Heart left ventricle (tissue), 16 donors: ENCODE results near the gene TTLL10. TPM values are rescaled to one million over a fixed set of nuclear protein-coding genes. Genes with fewer than 3 reads are reported as not detected.
A peak's percentile ranks its signal among the peaks of the same experiment; 100 is the strongest.

ENCODE experiments used
- ATAC-seq, 4 donors: fragments of 200-7000 bp; cut with Tn5 transposase; one replicate each; pipeline ENCODE4 v1.9.1; 2020 to 2022; ENCODE audit warnings: moderate library complexity in 4 of 4, mild to moderate bottlenecking in 3 of 4, moderate number of reproducible peaks in 1 of 4
- DNase-seq, 5 donors: peaks; one replicate each; pipeline ENCODE4 v3.0.0-alpha.2; 2020
- H3K27ac ChIP-seq, 12 donors: fragments of 200-600 bp; sonication (generic) in 4 of 12; one replicate each; pipeline versions ENCODE4 v1.5.0 to v1.8.0; 2016 to 2022; ENCODE audit warnings: mild to moderate bottlenecking in 2 of 12
- H3K27me3 ChIP-seq, 9 donors: fragments of 200-600 bp; sonication (generic) in 2 of 9; one replicate each; pipeline versions ENCODE4 v1.5.1 to v1.8.0; 2016 to 2022; ENCODE audit warnings: mild to moderate bottlenecking in 3 of 9
- H3K36me3 ChIP-seq, 9 donors: fragments of 200-600 bp; sonication (generic) in 2 of 9; one replicate each; pipeline versions ENCODE4 v1.5.0 to v1.8.0; 2018 to 2022; ENCODE audit warnings: mild to moderate bottlenecking in 2 of 9
- H3K4me1 ChIP-seq, 12 donors: fragments of 200-600 bp; sonication (generic) in 4 of 12; one replicate each; pipeline versions ENCODE4 v1.5.0 to v1.8.0; 2016 to 2022; ENCODE audit warnings: mild to moderate bottlenecking in 3 of 12
- H3K4me3 ChIP-seq, 12 donors: fragments of 200-600 bp; sonication (generic) in 4 of 12; one replicate each; pipeline versions ENCODE4 v1.5.0 to v1.8.0; 2017 to 2022; ENCODE audit warnings: mild to moderate bottlenecking in 9 of 12, moderate library complexity in 4 of 12
- H3K9me3 ChIP-seq, 12 donors: fragments of 200-600 bp; sonication (generic) in 4 of 12; one replicate each; pipeline versions ENCODE4 v1.5.0 to v1.8.0; 2016 to 2022; ENCODE audit warnings: mild to moderate bottlenecking in 1 of 12
- CTCF ChIP-seq, 12 donors: fragments of 200-600 bp; sonication (generic) in 4 of 12; IDR thresholded peaks; one replicate each; pipeline versions ENCODE4 v1.5.0 to v1.8.0; 2018 to 2022; ENCODE audit warnings: antibody characterized with exemption in 12 of 12, mild to moderate bottlenecking in 5 of 12
- POLR2A ChIP-seq, 2 donors: fragments of 450-650 bp; IDR thresholded peaks; one replicate each; pipeline ENCODE4 v1.6.1; 2017; ENCODE audit warnings: antibody characterized with exemption in 2 of 2, mild to moderate bottlenecking in 2 of 2, moderate library complexity in 2 of 2
- WGBS, 4 donors: extraction: QIAGEN DNeasy Blood & Tissue Kit in 2 of 4; methylation state at CpG; one replicate each; pipeline versions ENCODE4 v1.1.5 to v1.1.7; 2013 to 2018; 5-methylcytosine and 5-hydroxymethylcytosine counted together
- intact Hi-C, 10 donors: fragments of 100-400 bp; cut with DNase I; formaldehyde crosslinking; loops; one replicate each; pipeline versions ENCODE4 v1.11.1 to v1.14.2; 2022
- polyA plus RNA-seq, 2 donors: library from polyadenylated mRNA; stranded (reverse); fragments of 200-250 nt; gene quantifications; one replicate each; pipeline ENCODE4 v1.2.3, GENCODE V29; 2013
- total RNA-seq, 9 donors: library from RNA; depleted of rRNA in 2 of 9; stranded (reverse); fragments of >200 nt in 2 of 9; fragmentation: NEBNext Ultra II Directional in 3 of 9; extraction: Animal tissue kit (Norgen Biotek cat#: 25700) in 3 of 9; gene quantifications; one replicate each; pipeline versions ENCODE4 v1.1.0 to v1.2.4, GENCODE V29; 2016 to 2023
- donor health status: ischemic (EF 13 %, LVEDD 7.1; RV severe dilation, severe dysfunction).
- donor health status: healthy with polysubstance abuse.
- donor health status: DM: no; HTN: yes; CAD: no.
- donor health status: DM: no; HTN: no; CAD: no.
- donor health status: ischemic (EF 25% LVEDD 6.9; RV normal size, moderate dysfunction).
- donor health status: ischemic (EF 25% LVEDD 5.7; RV mildly dilated, moderate dysfunction).
- donor health status: healthy.
- donor health status: DM: yes; HTN: yes; CAD: no.
- donor health status: ischemic (EF 35%, LVEDD 5.7; RV mildly dilated, moderate dysfunction).
- donor health status: nonischemic (EF 11% LVEDD 7.7; RV severe dilation, severe dysfunction).
- donor health status: DM: yes; HTN: yes; CAD: no.
- donor health status: PGD.
- donor health status: ischemic (EF 29% LVEDD 5.4; RV normal size, mild dysfunction).
- donor health status: nonischemic (EF 23%, LVEDD 6.1; RV moderate dilation, normal function).

TTLL10 gene
- total and polyA plus RNA-seq, 11 donors, result 0.03 to 0.53 (median 0.21) TPM; not detected in 4

DNA sequence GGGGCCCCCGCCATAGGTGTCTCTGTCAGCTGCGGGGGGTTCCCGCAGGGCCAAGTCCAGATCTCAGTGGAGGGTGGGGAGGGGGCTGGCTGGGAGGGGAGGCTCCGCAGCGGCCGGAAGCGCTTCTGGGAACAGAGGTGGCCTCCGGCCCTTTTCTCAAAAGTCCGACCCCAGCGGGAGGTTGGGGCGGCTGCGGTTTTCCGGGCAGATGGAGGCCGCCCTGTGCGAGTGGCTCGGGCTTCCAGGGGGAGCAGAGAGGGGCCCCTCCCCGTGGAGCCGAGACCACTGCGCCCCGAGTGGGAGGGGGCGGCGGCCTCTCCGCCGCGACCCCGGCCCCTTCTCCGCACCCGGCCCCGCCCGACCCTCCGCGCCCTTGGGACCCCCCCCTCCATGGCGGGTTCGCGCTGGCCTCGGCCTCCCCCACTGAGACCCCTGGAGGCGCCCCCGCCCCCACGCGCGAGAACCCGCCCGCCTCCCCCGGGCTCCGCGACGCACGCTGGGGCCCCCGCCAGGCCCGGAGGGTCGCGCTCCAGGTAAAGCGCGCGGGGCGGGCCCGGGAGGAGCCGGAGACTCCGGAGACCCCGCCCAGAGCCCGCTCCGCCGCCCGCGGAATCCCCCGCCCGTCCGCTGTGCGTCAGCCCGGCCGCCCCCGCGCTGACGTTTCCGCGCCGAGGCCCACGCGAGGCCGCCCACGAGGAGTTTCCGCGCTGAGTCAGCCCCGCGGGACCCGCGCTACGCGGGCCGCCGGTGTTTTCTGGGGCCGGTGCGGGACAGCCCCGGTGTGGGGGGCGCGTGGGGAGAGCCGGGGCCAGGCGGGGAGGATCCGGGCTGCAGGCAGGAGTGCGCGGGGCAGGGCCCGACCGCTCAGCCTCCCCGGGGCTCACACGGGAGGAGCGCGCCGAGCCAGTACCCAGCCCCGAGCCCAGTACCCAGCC, 27.5 kb downstream of the TTLL10 start:
- DNase-seq (peak; percentile 59 to 85 (median 75)), ATAC-seq (peak in 3 of 4 donors; percentile 35 to 76 (median 67))
- 1 to 5% (median 2%) methylated on average over 12 to 109 of the region's 109 CpGs for WGBS, 4 donors
- Histone ChIP-seq H3K27ac (peak overlapping the region in 5 of 12 donors; percentile 51 to 71 (median 64)), H3K4me1 (peaks cover 0 to 18% (median 11%) of the 10 kb centered on the region in 12 donors), H3K36me3 (no peaks in the 10 kb centered on the region), H3K4me3 (peak overlapping the region; percentile 26 to 62 (median 52)), H3K9me3 (no peaks in the 10 kb centered on the region), H3K27me3 (peaks cover 0 to 44% (median 11%) of the 10 kb centered on the region in 9 donors)
- no peak for TF ChIP-seq CTCF (IDR thresholded peaks at IDR 0.05)
- TF ChIP-seq POLR2A (IDR thresholded peaks at IDR 0.05), result no peak
- intact Hi-C loops, result loop anchor here in 1 of 10 donors (5.0 kb wide), 1 partner anchor 39 kb away; no protein-coding TSS in a partner anchor

- intact Hi-C loops, result loop anchor here in 1 of 10 donors (5.0 kb wide), 1 partner anchor 41 kb away; no protein-coding TSS in a partner anchor
- no peak for TF ChIP-seq POLR2A (IDR thresholded peaks at IDR 0.05)
- no peak for TF ChIP-seq CTCF (IDR thresholded peaks at IDR 0.05)
- peak in 4 of 5 donors; percentile 10 to 53 (median 16) for DNase-seq
- no peaks in the 10 kb centered on the region for H3K36me3 ChIP-seq
- H3K9me3 ChIP-seq, result no peaks in the 10 kb centered on the region
- H3K27ac ChIP-seq, result no peak overlapping the region
- H3K4me1 ChIP-seq, result peaks cover 0 to 35% (median 15%) of the 10 kb centered on the region in 12 donors
- WGBS, 4 donors, result 70 to 83% (median 74%) methylated on average over 9 to 27 of the region's 27 CpGs
- no peak overlapping the region for H3K4me3 ChIP-seq
- ATAC-seq, result no peak
- H3K27me3 ChIP-seq, result peaks cover 8 to 62% (median 23%) of the 10 kb centered on the region in 9 donors
Observed at GRCh38 chr1:1202831-1203560, 29.3 kb downstream of the TTLL10 start.

- H3K36me3 ChIP-seq, result no peaks in the 10 kb centered on the region
- H3K9me3 ChIP-seq, result no peaks in the 10 kb centered on the region
- H3K27ac ChIP-seq, result no peak overlapping the region
- H3K4me3 ChIP-seq, result no peak overlapping the region
- H3K27me3 ChIP-seq, result peaks cover 8 to 64% (median 23%) of the 10 kb centered on the region in 9 donors
- ATAC-seq (no peak), DNase-seq (peak in 4 of 5 donors; percentile 8 to 61 (median 26))
- intact Hi-C loops, result loop anchor here in 1 of 10 donors (5.0 kb wide), 1 partner anchor 41 kb away; no protein-coding TSS in a partner anchor
- WGBS, 4 donors, result 60 to 73% (median 70%) methylated on average over 31 to 49 of the region's 49 CpGs
- TF ChIP-seq POLR2A (IDR thresholded peaks at IDR 0.05), result no peak
- TF ChIP-seq CTCF (IDR thresholded peaks at IDR 0.05), result no peak
- H3K4me1 ChIP-seq, result peaks cover 0 to 43% (median 18%) of the 10 kb centered on the region in 12 donors
Observed at GRCh38 chr1:1203561-1204424, 30.1 kb downstream of the TTLL10 start.
